Measurements from ENCODE around the gene ABHD12. TPM values are rescaled to one million over a fixed set of nuclear protein-coding genes. Genes with fewer than 3 reads are reported as not detected.

The ABHD12 gene
- total RNA-seq = 30.2 and 34.6 TPM in 2 replicates

DNA sequence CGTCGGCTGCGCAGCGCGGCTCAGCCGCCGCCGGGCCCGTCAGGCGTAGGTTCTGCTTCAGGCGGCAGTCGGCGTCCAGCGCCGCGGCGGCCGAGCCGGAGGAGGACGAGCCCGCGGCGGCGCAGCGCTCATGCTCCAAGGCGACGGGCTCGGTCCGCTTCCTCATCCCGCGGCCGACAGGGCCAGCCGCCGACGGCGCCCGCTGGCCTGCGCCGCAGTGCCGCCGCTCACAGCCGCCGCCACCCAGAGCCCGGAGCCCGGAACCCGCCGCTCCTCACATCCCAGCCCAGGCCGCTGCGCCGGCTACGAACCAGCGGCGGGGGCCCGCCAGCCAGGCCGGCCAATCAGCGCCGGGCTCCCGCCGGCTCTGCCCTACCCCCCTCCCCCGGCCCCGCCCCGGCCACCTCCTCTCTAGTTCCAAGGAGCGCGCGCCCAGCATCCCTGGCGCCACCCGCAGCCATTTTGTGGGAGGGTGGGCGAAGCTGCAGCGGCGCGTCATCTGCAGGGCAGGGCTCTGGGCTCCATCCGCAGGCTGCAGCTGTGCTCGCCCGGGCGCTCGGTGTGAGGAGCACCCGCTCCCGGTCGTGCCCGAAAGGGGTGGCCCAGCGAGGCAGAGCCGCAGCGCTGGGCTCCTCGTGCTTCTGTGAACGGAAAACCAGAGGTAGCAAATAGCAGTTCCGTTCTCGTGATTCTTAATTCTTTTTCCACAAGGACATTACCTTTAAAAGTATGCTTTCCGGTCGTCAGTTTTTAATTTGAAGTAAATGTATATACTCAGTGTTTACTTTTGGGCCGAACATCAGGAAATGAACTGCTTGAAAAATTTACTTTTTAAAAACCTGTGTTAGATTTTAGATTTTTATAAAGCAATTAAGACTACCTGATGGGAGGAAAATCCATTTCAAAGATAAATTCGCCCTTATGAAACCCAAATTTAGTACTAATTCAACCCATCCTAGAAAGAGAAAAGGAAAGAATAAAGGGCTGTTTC lies at the start of gene ABHD12:
TSS of gene ABHD12 (minus strand) at position 298 of the 991 bp plus-strand sequence. CDS start at position 166, 132 bp downstream.

GRCh38 chr20:25407311-25408169 lies 16.9 kb upstream of the ABHD12 start, which contains the start of gene GINS1:
Gene GINS1, plus strand, starts transcription at chr20:25407673. Its CDS starts 148 bp downstream, at chr20:25407821.

Small RNAs within 50 kb of the gene (small RNA-seq; reads per million reads assigned to genes)
- gene AL121772.2 = not detected

Other genes with a start within 250 kb of the ABHD12 start
- 46.9 and 54.7 TPM in 2 replicates for gene ENTPD6, start 195.1 kb downstream of the ABHD12 start, total RNA-seq
- gene PYGB, start 142.8 kb downstream of the ABHD12 start, total RNA-seq = 75.8 and 76.3 TPM in 2 replicates
- 27.7 and 33.9 TPM in 2 replicates for gene GINS1, start 16.8 kb upstream of the ABHD12 start, total RNA-seq
- 9.3 and 12.5 TPM in 2 replicates for gene NINL, start 194.7 kb upstream of the ABHD12 start, total RNA-seq
- 12.8 and 12.9 TPM in 2 replicates for gene NANP, start 233.2 kb upstream of the ABHD12 start, total RNA-seq